ENCODE results near the gene MED6. TPM values are rescaled to one million over a fixed set of nuclear protein-coding genes. Genes with fewer than 3 reads are reported as not detected.

Gene MED6
- total RNA-seq, 2 experiments from 2014 or later: 62.3 to 66.6 TPM

DNA sequence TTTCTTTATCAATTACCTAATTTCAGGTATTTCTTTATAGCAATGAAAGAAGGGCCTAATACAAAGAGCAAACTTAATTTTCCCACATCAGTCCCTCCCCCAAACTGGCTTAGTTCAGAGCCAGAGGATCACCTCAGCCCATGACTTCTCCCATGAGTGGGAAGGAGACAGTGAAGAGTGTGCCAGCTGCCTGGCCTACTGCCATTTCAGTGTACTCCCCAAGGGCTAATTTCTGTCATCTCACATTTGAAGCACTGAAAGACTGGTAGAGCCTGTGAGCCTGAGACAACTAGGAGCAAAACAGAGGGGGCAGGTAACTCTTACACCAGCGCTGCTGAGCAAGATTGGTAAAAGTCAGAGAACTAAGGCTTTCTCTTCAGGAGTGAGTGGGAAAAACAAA, 36.6 kb downstream of the MED6 start:
- no peak overlapping the region for H3K27ac Mint-ChIP-seq
- no peaks in the 10 kb centered on the region for H3K27me3 Mint-ChIP-seq
- DNase-seq: no peak
- peaks cover 67% of the 10 kb centered on the region for H3K36me3 Mint-ChIP-seq
- H3K4me3 Mint-ChIP-seq: no peak overlapping the region
- peaks cover 28% of the 10 kb centered on the region for H3K9me3 Mint-ChIP-seq
- no peaks in the 10 kb centered on the region for H3K4me1 Mint-ChIP-seq

DNA sequence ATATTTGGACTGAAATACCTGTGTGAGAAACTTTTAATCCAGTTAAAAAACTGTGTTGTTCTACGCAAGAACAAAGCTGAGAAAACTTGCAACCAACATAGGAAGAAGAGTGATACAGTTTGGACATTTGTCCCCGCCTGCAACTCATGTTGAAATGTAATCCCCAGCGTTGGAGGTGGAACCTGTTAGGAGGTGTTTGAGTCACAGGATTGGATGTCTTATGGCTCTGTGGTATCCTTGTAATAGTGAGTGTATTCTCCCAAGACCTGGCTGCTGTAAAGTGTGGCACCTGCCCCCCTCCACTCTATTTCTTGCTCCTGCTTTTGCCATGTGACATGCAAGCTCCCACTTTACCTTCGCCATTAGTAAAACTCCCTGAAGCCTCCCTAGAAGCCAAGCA, 37.0 kb downstream of the MED6 start:
- no peaks in the 10 kb centered on the region for H3K4me1 Mint-ChIP-seq
- H3K9me3 Mint-ChIP-seq: peaks cover 28% of the 10 kb centered on the region
- peak overlapping the region; percentile 22 for H3K27ac Mint-ChIP-seq
- no peak overlapping the region for H3K4me3 Mint-ChIP-seq
- H3K36me3 Mint-ChIP-seq: peaks cover 67% of the 10 kb centered on the region
- no peaks in the 10 kb centered on the region for H3K27me3 Mint-ChIP-seq
- DNase-seq: no peak

DNA sequence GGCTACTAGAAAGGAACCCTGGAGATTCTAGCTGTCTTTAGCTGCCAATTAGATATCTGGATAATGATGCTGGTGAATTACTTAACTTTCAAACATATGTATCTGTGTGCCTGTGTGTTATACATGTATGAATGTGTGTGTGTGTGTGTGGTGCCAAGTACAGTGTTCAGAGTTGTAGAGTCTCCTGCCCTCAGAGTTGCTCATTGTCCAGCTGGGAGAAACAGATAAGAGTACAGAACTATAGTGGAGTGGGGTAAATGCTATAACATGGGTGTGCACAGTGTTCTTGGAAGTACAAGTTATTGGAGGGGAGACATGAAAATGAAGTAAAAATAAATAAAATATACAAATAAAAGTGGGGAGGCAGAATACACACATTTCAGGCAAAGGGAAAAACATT, 42.1 kb downstream of the MED6 start:
- no peak overlapping the region for H3K4me3 Mint-ChIP-seq
- no peak overlapping the region for H3K27ac Mint-ChIP-seq
- no peak for DNase-seq
- H3K36me3 Mint-ChIP-seq: peaks cover 38% of the 10 kb centered on the region
- peaks cover 15% of the 10 kb centered on the region for H3K9me3 Mint-ChIP-seq
- no peaks in the 10 kb centered on the region for H3K27me3 Mint-ChIP-seq
- H3K4me1 Mint-ChIP-seq: peaks cover 3% of the 10 kb centered on the region

DNA sequence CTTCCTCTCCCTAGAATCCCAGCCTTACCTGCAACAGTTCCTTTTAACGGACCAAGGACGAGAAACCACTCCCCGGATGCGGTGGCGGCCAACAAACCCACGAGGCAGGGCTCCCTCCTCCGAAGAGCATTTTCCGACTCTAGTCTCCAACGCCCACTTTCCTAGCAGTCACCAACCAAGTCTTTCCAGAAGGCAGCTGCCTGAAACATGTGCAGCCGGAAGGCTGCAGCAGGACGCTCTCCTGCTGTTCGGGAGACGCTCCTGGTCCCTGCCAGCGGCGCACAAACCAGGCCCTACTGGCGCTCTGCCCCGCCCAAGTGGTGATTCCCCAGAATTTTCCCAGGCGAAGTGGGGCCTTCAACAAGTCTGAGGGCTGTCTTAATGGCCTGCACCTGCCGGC, 44.6 kb downstream of the MED6 start:
- DNase-seq: peak; percentile 15
- Mint-ChIP-seq H3K36me3 (peaks cover 13% of the 10 kb centered on the region), H3K27me3 (no peaks in the 10 kb centered on the region), H3K4me3 (no peak overlapping the region), H3K27ac (no peak overlapping the region), H3K4me1 (peaks cover 3% of the 10 kb centered on the region), H3K9me3 (peaks cover 2% of the 10 kb centered on the region)

DNA sequence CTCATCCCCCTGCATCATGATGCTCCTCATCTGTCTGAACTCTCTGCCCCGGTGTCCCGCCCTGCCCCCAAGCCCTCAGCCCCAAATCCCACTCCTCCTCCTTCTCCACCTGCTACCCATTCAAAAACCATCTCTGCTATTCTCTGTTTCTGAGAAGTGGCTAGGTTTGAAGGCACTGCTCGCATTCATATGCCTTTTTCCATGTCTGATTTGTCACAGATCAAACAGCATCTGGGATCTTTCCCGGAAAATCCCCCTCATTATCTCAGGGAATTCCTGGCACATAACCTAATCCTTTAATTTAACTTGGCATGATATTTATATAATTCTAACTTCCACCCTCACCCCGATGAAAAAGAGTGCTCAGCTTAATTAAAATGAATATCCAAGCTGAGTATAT, 62.4 kb downstream of the MED6 start:
- no peak overlapping the region for H3K27ac Mint-ChIP-seq
- peaks cover 16% of the 10 kb centered on the region for H3K36me3 Mint-ChIP-seq
- no peaks in the 10 kb centered on the region for H3K27me3 Mint-ChIP-seq
- H3K9me3 Mint-ChIP-seq: peaks cover 3% of the 10 kb centered on the region
- H3K4me3 Mint-ChIP-seq: no peak overlapping the region
- no peak for DNase-seq
- peaks cover 3% of the 10 kb centered on the region for H3K4me1 Mint-ChIP-seq

DNA sequence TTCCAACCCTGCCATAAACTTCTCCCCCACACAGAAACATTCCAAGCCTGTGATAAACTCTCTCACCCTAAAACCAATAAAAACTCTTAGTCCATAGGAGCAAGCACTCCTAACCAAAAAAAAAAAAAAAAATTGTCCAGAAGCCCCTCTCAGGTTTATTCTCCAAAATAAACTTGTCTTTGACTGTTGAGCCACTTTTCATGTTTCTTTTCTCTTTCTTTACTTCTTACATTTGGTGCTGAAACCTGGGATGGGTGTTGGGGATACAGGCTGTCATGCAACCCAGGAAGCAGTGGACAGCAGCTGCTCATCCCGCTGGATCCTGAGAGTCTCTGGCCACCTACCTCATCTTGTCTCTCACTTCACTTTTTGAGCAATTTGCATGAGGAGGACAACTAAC, 63.6 kb downstream of the MED6 start:
- peaks cover 25% of the 10 kb centered on the region for H3K36me3 Mint-ChIP-seq
- H3K4me3 Mint-ChIP-seq: no peak overlapping the region
- no peak overlapping the region for H3K27ac Mint-ChIP-seq
- DNase-seq: no peak
- H3K27me3 Mint-ChIP-seq: no peaks in the 10 kb centered on the region
- H3K4me1 Mint-ChIP-seq: peaks cover 3% of the 10 kb centered on the region
- H3K9me3 Mint-ChIP-seq: peaks cover 6% of the 10 kb centered on the region

DNA sequence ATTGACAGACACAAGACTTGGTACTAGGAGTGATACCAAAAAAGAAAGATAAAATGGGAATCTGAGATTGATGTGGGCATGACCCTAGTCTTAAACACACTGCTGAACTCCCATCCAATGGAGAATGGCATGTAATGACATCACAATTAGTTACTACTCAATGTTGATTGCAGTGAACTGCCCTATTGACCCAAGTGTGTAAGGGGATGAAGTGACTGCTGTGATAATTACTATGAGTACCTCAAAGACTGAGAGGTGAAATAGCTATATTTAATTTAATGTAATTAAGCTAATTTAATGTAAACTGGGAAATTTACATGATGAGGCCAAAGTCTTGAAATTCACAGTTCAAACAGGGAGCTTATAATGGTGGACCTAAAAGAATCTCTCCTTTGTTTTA, 65.6 kb downstream of the MED6 start, which contains the start of gene ADAM20:
TSS of gene ADAM20 (minus strand) at position 101 of the 400 bp plus-strand sequence. CDS start 10,247 bp downstream, outside the sequence.
- Mint-ChIP-seq H3K4me3 (no peak within 1 kb of the TSS), H3K9me3 (peaks cover 6% of the 10 kb centered on the region), H3K4me1 (peaks cover 3% of the 10 kb centered on the region), H3K27me3 (no peaks in the 10 kb centered on the region), H3K27ac (no peak within 1 kb of the TSS), H3K36me3 (peaks cover 25% of the 10 kb centered on the region)
- no peak for DNase-seq

Other genes with a start within 250 kb of the MED6 start
- 10 to 100 TPM; 72.7 to 79.5 TPM for gene COX16, start 241.0 kb downstream of the MED6 start, total RNA-seq
- 1 to 10 TPM; 7.3 to 7.8 TPM for gene SYNJ2BP, start 183.6 kb downstream of the MED6 start, total RNA-seq
- gene ADAM21, start 148.5 kb downstream of the MED6 start, total RNA-seq: under 1 TPM; 0.23 to 0.24 TPM
- under 1 TPM in 1 of 2 experiments, not detected in 1; 0.12 TPM for gene ADAM20, start 65.7 kb downstream of the MED6 start, total RNA-seq
- 1 to 10 TPM; 4.9 to 5.4 TPM for gene TTC9, start 41.3 kb upstream of the MED6 start, total RNA-seq
- gene MAP3K9, start 208.9 kb upstream of the MED6 start, total RNA-seq: 1 to 10 TPM; 5.9 to 6.2 TPM

All from activated naive CD8-positive, alpha-beta T cell treated with anti-CD3 and anti-CD28 coated beads for 36 hours (primary cell).